Upper lobe of left lung (tissue), 6 donors: ENCODE measurements around the gene C17orf100. TPM values are rescaled to one million over a fixed set of nuclear protein-coding genes. Genes with fewer than 3 reads are reported as not detected.

Experiments
- ATAC-seq, 2 donors: fragments of 200-7000 bp; cut with Tn5 transposase; one replicate each; pipeline ENCODE4 v1.9.1; 2022; ENCODE audit warnings: mild to moderate bottlenecking in 2 of 2, moderate library complexity in 2 of 2; ENCODE audit not compliant: low FRiP score in 2 of 2
- DNase-seq, 2 donors: peaks; one replicate each; pipeline ENCODE4 v3.0.0-alpha.2; 2019 to 2020
- H3K27ac ChIP-seq, 4 donors: fragments of 200-600 bp; sonication (generic); one replicate each; pipeline ENCODE4 v1.5.1; 2016 to 2019
- H3K27me3 ChIP-seq, 4 donors: fragments of 200-600 bp; sonication (generic); one replicate each; pipeline ENCODE4 v1.5.1; 2017 to 2019
- H3K36me3 ChIP-seq, 4 donors: fragments of 200-600 bp; sonication (generic); one replicate each; pipeline ENCODE4 v1.5.1; 2016 to 2019
- H3K4me1 ChIP-seq, 4 donors: fragments of 200-600 bp; sonication (generic); one replicate each; pipeline ENCODE4 v1.5.1; 2018 to 2019
- H3K4me3 ChIP-seq, 4 donors: fragments of 200-600 bp; sonication (generic); one replicate each; pipeline ENCODE4 v1.5.1; 2017 to 2019; ENCODE audit warnings: mild to moderate bottlenecking in 2 of 4, moderate library complexity in 1 of 4
- H3K9me3 ChIP-seq, 4 donors: fragments of 200-600 bp; sonication (generic); one replicate each; pipeline ENCODE4 v1.5.1; 2018 to 2019
- EP300 ChIP-seq, 4 donors: sonication (generic); formaldehyde crosslinking; IDR thresholded peaks; one replicate each; pipeline ENCODE4 v1.5.1; 2017; ENCODE audit warnings: antibody characterized with exemption in 4 of 4, control low read depth in 2 of 4
- POLR2A ChIP-seq, 4 donors: fragments of 450-650 bp; IDR thresholded peaks; one replicate each; pipeline ENCODE4 v1.5.1; 2016 to 2017; ENCODE audit warnings: antibody characterized with exemption in 4 of 4, mild to moderate bottlenecking in 2 of 4
- POLR2AphosphoS5 ChIP-seq, 2 donors: sonication (generic); formaldehyde crosslinking; IDR thresholded peaks; one replicate each; pipeline ENCODE4 v1.5.1; 2017; ENCODE audit warnings: antibody characterized with exemption in 2 of 2
- WGBS, 2 donors: methylation state at CpG; one replicate each; pipeline ENCODE4 v1.1.5; 2017 to 2018; 5-methylcytosine and 5-hydroxymethylcytosine counted together
- total RNA-seq, 6 donors: library from RNA; depleted of rRNA in 4 of 6; stranded (reverse); fragments of >200 nt in 4 of 6; gene quantifications; one replicate each; pipeline versions ENCODE4 v1.1.0 to v1.2.1, GENCODE V29; 2016 to 2021
- TF ChIP-seq, protein P1 (sequence below), 6 experiments: fragments of 450-650 bp in 4 of 6; fragments of 200-600 bp in 2 of 6; sonication (generic) in 2 of 6; IDR thresholded peaks; one replicate each; pipeline ENCODE4 v1.5.1; 2016 to 2019; ENCODE audit warnings: antibody characterized with exemption in 6 of 6
- donor health status: DM: no; HTN: no; CAD: no; lungs with moderate emphysema.
- donor health status: DM: no; HTN: yes; CAD: no; lungs with severe emphysema.

C17orf100 gene
- total RNA-seq, 6 donors from 2014 or later: 0.78 to 7.3 (median 1.3) TPM

DNA sequence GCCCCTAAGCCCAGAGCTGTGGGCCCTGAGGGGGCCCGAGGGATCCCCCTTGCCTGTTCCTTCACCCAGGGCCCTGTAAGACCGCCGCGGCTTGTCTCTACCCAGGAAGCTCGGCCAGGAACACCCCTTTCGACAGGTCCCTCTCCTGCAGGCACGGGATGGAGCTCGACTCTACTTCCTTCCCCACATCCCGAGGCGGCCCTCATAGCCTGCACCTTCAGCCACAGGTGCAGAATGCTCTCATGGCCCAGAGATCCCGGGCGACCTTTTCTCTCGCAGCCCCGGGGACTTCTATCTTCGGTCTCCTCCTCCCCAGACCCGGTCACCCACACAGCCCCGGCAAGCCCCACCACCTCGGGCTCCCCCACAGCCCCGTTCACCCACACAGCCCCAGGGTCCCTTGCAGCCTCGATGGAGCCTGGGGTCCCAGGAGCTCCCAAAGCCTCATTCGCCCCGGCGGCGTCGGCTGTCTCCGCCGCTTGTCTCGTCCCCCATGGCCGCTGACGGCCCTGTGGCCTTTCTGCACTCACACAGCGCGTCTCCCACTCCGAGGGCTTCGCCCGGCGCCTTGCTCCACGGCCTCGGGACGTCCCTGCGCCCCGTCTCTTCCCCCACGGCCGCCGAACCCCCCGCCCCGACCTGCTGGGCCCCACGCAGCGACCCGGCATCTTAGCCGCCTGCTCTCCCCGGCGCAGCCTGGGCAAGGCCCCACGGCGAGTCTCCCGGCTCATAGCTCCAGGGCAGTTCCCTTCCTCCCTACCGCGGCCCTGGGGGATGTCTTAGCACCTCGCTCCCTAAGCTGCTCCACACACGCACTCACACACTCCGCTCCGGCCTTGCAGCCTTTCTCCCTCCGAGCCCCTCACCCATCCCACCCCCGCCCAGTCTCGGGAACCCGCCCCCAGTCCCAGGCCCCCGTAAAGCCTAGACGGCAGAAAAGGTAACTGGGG lies 11.7 kb upstream of the C17orf100 start:
- ATAC-seq: peak; percentile 72 to 75
- Histone ChIP-seq H3K27me3 (no peaks in the 10 kb centered on the region), H3K9me3 (no peaks in the 10 kb centered on the region), H3K4me3 (peak overlapping the region; percentile 66 to 95 (median 81)), H3K36me3 (peaks cover 0 to 23% (median 11%) of the 10 kb centered on the region in 4 donors), H3K4me1 (peaks cover 17 to 49% (median 30%) of the 10 kb centered on the region in 4 donors), H3K27ac (peak overlapping the region; percentile 74 to 92 (median 89))
- TF ChIP-seq EP300 (IDR thresholded peaks at IDR 0.05) (no peak), POLR2A (IDR thresholded peaks at IDR 0.05) (no peak), POLR2AphosphoS5 (IDR thresholded peaks at IDR 0.05) (no peak)
- TF ChIP-seq, protein P1, sequence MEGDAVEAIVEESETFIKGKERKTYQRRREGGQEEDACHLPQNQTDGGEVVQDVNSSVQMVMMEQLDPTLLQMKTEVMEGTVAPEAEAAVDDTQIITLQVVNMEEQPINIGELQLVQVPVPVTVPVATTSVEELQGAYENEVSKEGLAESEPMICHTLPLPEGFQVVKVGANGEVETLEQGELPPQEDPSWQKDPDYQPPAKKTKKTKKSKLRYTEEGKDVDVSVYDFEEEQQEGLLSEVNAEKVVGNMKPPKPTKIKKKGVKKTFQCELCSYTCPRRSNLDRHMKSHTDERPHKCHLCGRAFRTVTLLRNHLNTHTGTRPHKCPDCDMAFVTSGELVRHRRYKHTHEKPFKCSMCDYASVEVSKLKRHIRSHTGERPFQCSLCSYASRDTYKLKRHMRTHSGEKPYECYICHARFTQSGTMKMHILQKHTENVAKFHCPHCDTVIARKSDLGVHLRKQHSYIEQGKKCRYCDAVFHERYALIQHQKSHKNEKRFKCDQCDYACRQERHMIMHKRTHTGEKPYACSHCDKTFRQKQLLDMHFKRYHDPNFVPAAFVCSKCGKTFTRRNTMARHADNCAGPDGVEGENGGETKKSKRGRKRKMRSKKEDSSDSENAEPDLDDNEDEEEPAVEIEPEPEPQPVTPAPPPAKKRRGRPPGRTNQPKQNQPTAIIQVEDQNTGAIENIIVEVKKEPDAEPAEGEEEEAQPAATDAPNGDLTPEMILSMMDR (IDR thresholded peaks at IDR 0.05): no peak
- DNase-seq: peak; percentile 44 to 89
- 2% methylated on average over 26 of the region's 67 CpGs; no CpG with 5 or more reads in 1 of the 2 donors for WGBS, 2 donors

DNA sequence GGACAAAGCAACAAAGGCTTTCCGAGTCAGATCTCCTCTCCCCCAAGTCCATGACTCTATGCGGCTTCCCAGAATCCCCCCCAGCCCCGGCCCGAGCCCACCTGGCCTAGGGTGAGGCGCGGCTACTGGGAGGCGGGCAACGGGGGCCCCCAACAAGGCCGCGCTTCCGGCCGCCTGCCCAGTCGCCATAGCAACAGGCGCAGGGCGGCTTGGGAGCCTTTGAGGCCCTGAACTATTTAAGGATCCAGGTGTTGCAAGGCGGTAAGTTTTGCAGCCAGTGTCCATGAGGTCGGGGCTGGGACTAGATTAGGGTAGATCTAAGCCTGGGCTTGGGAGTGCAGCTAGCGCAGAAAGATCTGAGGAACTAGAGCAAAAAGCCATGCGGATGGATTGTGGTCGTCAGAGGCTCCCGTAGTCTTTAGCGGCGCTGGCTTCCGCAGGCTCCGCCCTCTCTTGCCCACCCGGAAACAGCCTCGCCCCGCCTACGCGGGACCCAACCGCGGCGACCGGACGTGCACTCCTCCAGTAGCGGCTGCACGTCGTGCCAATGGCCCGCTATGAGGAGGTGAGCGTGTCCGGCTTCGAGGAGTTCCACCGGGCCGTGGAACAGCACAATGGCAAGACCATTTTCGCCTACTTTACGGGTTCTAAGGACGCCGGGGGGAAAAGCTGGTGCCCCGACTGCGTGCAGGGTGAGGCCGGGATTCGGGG lies 10.9 kb upstream of the C17orf100 start, which contains the start of the genes KIAA0753 and TXNDC17:
Gene KIAA0753 (minus strand): TSS at position 176 of the 711 bp plus-strand sequence. CDS start 5,608 bp downstream, outside the sequence.
Gene TXNDC17 (plus strand): TSS at position 525 of the 711 bp plus-strand sequence. CDS start 23 bp downstream, at position 548.
- TF ChIP-seq POLR2A (IDR thresholded peaks at IDR 0.05) (peak; percentile 67 to 95 (median 80)), POLR2AphosphoS5 (IDR thresholded peaks at IDR 0.05) (peak; percentile 93 to 94), EP300 (IDR thresholded peaks at IDR 0.05) (peak in 1 of 4 donors; percentile 36)
- TF ChIP-seq, protein P1 (IDR thresholded peaks at IDR 0.05): peak in 3 of 6 experiments; percentile 3 to 13 (median 6)
- peak; percentile 94 to 99 for ATAC-seq
- Histone ChIP-seq H3K4me1 (peaks cover 17 to 49% (median 30%) of the 10 kb centered on the region in 4 donors), H3K9me3 (no peaks in the 10 kb centered on the region), H3K36me3 (peaks cover 0 to 31% (median 10%) of the 10 kb centered on the region in 4 donors), H3K4me3 (peak within 1 kb of the TSS; percentile 66 to 95 (median 81)), H3K27me3 (no peaks in the 10 kb centered on the region), H3K27ac (peak within 1 kb of the TSS; percentile 74 to 92 (median 89))
- peak; percentile 93 to 98 for DNase-seq
- 1% methylated on average over 40 of the region's 52 CpGs; no CpG with 5 or more reads in 1 of the 2 donors for WGBS, 2 donors

DNA sequence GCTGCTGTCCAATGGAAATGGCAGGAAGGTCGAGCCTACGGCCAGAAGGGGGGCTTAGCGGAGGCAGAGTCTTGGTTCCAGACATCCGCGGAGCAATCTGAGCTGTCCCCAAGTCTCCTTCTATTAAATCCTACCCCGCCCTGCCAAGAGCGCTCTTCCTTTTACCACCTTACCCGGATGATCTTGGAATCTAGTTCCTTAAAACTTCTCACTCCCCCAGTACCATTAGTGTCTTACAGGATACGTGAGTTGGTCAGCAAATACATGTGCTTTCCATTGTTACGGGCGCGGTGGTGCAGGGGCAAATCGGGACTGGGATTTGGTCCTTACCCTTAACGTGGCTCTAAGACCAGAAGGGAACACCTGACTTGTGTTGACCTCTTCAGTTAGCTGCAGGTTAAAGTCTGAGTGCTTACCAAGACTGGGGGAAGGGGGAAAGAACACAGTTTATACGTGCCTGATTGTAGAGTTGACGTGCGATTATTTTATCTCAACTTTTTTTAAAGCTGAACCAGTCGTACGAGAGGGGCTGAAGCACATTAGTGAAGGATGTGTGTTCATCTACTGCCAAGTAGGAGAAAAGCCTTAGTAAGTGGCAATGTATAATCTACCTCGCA lies 10.2 kb upstream of the C17orf100 start:
- Histone ChIP-seq H3K36me3 (peaks cover 0 to 37% (median 11%) of the 10 kb centered on the region in 4 donors), H3K4me3 (peak overlapping the region; percentile 66 to 95 (median 81)), H3K9me3 (no peaks in the 10 kb centered on the region), H3K27ac (peak overlapping the region; percentile 74 to 92 (median 89)), H3K4me1 (peaks cover 17 to 49% (median 30%) of the 10 kb centered on the region in 4 donors), H3K27me3 (no peaks in the 10 kb centered on the region)
- 5 to 6% methylated on average over 18 to 20 of the region's 20 CpGs for WGBS, 2 donors
- TF ChIP-seq EP300 (IDR thresholded peaks at IDR 0.05) (no peak), POLR2A (IDR thresholded peaks at IDR 0.05) (no peak), POLR2AphosphoS5 (IDR thresholded peaks at IDR 0.05) (no peak)
- TF ChIP-seq, protein P1 (IDR thresholded peaks at IDR 0.05): peak in 1 of 6 experiments; percentile 2
- ATAC-seq (peak; percentile 17 to 29), DNase-seq (no peak)

DNA sequence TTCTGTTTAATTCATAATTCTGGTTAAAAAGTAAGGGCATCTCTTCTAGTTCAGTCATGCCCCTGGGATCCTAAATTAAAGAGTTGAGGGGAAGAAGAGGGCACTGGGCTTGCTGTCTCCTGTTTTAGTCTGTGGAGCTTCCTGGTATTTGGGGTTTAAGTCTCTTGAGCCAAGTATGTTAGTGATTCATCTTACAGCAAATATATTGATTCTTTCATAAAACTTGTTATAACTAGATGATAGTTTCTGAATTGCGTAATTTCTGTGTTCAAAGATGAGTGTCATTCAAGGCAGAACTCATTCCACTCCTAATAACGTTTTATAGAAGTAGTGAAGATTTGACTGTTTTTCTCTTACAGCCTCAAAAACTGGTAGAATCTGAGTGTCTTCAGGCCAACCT lies 9.0 kb upstream of the C17orf100 start:
- Histone ChIP-seq H3K4me3 (peak overlapping the region in 1 of 4 donors; percentile 83), H3K27me3 (no peaks in the 10 kb centered on the region), H3K4me1 (peaks cover 17 to 43% (median 30%) of the 10 kb centered on the region in 4 donors), H3K27ac (no peak overlapping the region), H3K36me3 (peaks cover 0 to 48% (median 14%) of the 10 kb centered on the region in 4 donors), H3K9me3 (no peaks in the 10 kb centered on the region)
- ATAC-seq (no peak), DNase-seq (no peak)
- WGBS, 2 donors: 63 to 64% methylated on average over 2 of the region's 2 CpGs
- no peak for TF ChIP-seq EP300 (IDR thresholded peaks at IDR 0.05)
- TF ChIP-seq POLR2AphosphoS5 (IDR thresholded peaks at IDR 0.05): no peak
- TF ChIP-seq, protein P1 (IDR thresholded peaks at IDR 0.05): no peak
- TF ChIP-seq POLR2A (IDR thresholded peaks at IDR 0.05): no peak
